Measurements from ENCODE around the gene PTPRD.

The PTPRD gene

GRCh38 chr9:8265281-8265680, 2347.5 kb downstream of the PTPRD start:
- no peak for DNase-seq
